ENCODE data around the gene FIBP. TPM values are rescaled to one million over a fixed set of nuclear protein-coding genes. Genes with fewer than 3 reads are reported as not detected.
A peak's percentile ranks its signal among the peaks of the same experiment; 100 is the strongest.

Gene FIBP
- total RNA-seq, 4 donors from 2014 or later: 53.4 to 82.6 (median 75.9) TPM

- H3K9me3 ChIP-seq: no peaks in the 10 kb centered on the region
- H3K4me1 ChIP-seq: peaks cover 15 to 21% (median 20%) of the 10 kb centered on the region in 4 donors
- no peak for DNase-seq
- TF ChIP-seq CTCF (IDR thresholded peaks at IDR 0.05): no peak
- in situ Hi-C loops (cut with MboI; ENCODE audit: low pct_ligation_motif_present in 1 of 4, low pct_unique_long_range_greater_than_20kb in 1 of 4, low sequenced_read_pairs in 3 of 4) (no loop called here), intact Hi-C loops (cut with DNase I; ENCODE audit: low total_unique reads) (no loop called here)
- H3K4me3 ChIP-seq: no peak overlapping the region
- 85 to 100% methylated on average over 2 to 3 of the region's 3 CpGs for WGBS, 2 donors (ENCODE audit: low coverage in 1 of 2)
- no peaks in the 10 kb centered on the region for H3K27me3 ChIP-seq
- no peak overlapping the region for H3K27ac ChIP-seq
- peaks cover 0 to 6% (median 2%) of the 10 kb centered on the region in 4 donors for H3K36me3 ChIP-seq
Observed at GRCh38 chr11:65922565-65922964, 34.3 kb upstream of the FIBP start.

- intact Hi-C loops (cut with DNase I; ENCODE audit: low total_unique reads): no loop called here
- 93% methylated on average over 10 of the region's 10 CpGs; no CpG with 5 or more reads in 1 of the 2 donors for WGBS, 2 donors (ENCODE audit: low coverage in 1 of 2)
Observed at GRCh38 chr11:65921876-65922275, 33.6 kb upstream of the FIBP start.

GRCh38 chr11:65921033-65921555 is 32.8 kb upstream of the FIBP start:
- Histone ChIP-seq H3K4me3 (peak overlapping the region in 1 of 4 donors; percentile 86), H3K27me3 (no peaks in the 10 kb centered on the region), H3K9me3 (no peaks in the 10 kb centered on the region), H3K27ac (no peak overlapping the region), H3K36me3 (peaks cover 0 to 6% (median 2%) of the 10 kb centered on the region in 4 donors), H3K4me1 (peaks cover 27 to 36% (median 34%) of the 10 kb centered on the region in 4 donors)
- WGBS, 2 donors (ENCODE audit: low coverage in 1 of 2): 83% methylated on average over 12 of the region's 12 CpGs; no CpG with 5 or more reads in 1 of the 2 donors
- intact Hi-C loops (cut with DNase I; ENCODE audit: low total_unique reads) (no loop called here), in situ Hi-C loops (cut with MboI; ENCODE audit: low pct_ligation_motif_present in 1 of 4, low pct_unique_long_range_greater_than_20kb in 1 of 4, low sequenced_read_pairs in 3 of 4) (no loop called here)
- DNase-seq: no peak
- TF ChIP-seq POLR2A (IDR thresholded peaks at IDR 0.05) (no peak), CTCF (IDR thresholded peaks at IDR 0.05) (no peak), POLR2AphosphoS5 (IDR thresholded peaks at IDR 0.05) (no peak), EP300 (IDR thresholded peaks at IDR 0.05; ENCODE audit: low read depth) (no peak)

More at GRCh38 chr11:65921876-65922275, 33.6 kb upstream of the FIBP start:
- no peak for DNase-seq
- in situ Hi-C loops (cut with MboI; ENCODE audit: low pct_ligation_motif_present in 1 of 4, low pct_unique_long_range_greater_than_20kb in 1 of 4, low sequenced_read_pairs in 3 of 4): no loop called here
- H3K27ac ChIP-seq: no peak overlapping the region
- no peaks in the 10 kb centered on the region for H3K27me3 ChIP-seq
- TF ChIP-seq EP300 (IDR thresholded peaks at IDR 0.05; ENCODE audit: low read depth) (no peak), POLR2AphosphoS5 (IDR thresholded peaks at IDR 0.05) (no peak), CTCF (IDR thresholded peaks at IDR 0.05) (no peak), POLR2A (IDR thresholded peaks at IDR 0.05) (no peak)
- H3K9me3 ChIP-seq: no peaks in the 10 kb centered on the region
- no peak overlapping the region for H3K4me3 ChIP-seq
- H3K4me1 ChIP-seq: peaks cover 22 to 28% (median 27%) of the 10 kb centered on the region in 4 donors
- H3K36me3 ChIP-seq: peaks cover 0 to 6% (median 2%) of the 10 kb centered on the region in 4 donors

GRCh38 chr11:65920372-65920802 is 32.1 kb upstream of the FIBP start:
- Histone ChIP-seq H3K27ac (peak overlapping the region; percentile 89 to 97 (median 95)), H3K4me1 (peaks cover 32 to 42% (median 40%) of the 10 kb centered on the region in 4 donors), H3K36me3 (peaks cover 0 to 6% (median 2%) of the 10 kb centered on the region in 4 donors), H3K9me3 (no peaks in the 10 kb centered on the region), H3K27me3 (no peaks in the 10 kb centered on the region), H3K4me3 (peak overlapping the region; percentile 77 to 98 (median 91))
- intact Hi-C loops (cut with DNase I; ENCODE audit: low total_unique reads): no loop called here
- peak; percentile 29 for DNase-seq
- in situ Hi-C loops (cut with MboI; ENCODE audit: low pct_ligation_motif_present in 1 of 4, low pct_unique_long_range_greater_than_20kb in 1 of 4, low sequenced_read_pairs in 3 of 4): no loop called here
- TF ChIP-seq POLR2A (IDR thresholded peaks at IDR 0.05): no peak
- TF ChIP-seq CTCF (IDR thresholded peaks at IDR 0.05): no peak
- no peak for TF ChIP-seq POLR2AphosphoS5 (IDR thresholded peaks at IDR 0.05)
- no peak for TF ChIP-seq EP300 (IDR thresholded peaks at IDR 0.05; ENCODE audit: low read depth)
- 29 to 44% methylated on average over 2 to 15 of the region's 15 CpGs for WGBS, 2 donors (ENCODE audit: low coverage in 1 of 2)
